ENCODE data around the gene FAM193A.
"Not testable (repeated sequence)": the region's sequence is repeated elsewhere in the genome, so short reads cannot be mapped to it uniquely, and the experiment has no call there.

The FAM193A gene

GRCh38 chr4:2607822-2608221, 71.4 kb downstream of the FAM193A start:
- DNase-seq (ENCODE audit: low read depth in 4 of 4, low spot score in 1 of 4): no peak

DNA sequence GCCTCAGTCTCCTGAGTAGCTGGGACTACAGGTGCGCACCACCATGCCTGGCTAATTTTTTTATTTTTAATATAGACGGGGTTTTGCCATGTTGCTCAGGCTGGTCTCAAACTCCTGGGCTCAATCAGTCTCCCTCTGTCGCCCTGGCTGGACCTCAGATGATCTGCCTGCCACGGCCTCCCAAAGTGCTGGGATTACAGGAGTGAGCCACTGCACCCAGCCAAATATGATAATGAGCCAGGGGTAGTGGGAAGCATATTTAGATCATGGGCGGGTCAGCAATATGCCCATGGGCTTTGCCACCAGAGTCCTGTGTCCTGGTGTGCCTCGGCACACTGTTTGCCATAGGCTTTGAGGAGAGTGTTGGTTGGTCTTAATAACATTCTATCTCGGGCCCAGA, 71.8 kb downstream of the FAM193A start:
- no peak for DNase-seq (ENCODE audit: low read depth in 4 of 4, low spot score in 1 of 4)

DNA sequence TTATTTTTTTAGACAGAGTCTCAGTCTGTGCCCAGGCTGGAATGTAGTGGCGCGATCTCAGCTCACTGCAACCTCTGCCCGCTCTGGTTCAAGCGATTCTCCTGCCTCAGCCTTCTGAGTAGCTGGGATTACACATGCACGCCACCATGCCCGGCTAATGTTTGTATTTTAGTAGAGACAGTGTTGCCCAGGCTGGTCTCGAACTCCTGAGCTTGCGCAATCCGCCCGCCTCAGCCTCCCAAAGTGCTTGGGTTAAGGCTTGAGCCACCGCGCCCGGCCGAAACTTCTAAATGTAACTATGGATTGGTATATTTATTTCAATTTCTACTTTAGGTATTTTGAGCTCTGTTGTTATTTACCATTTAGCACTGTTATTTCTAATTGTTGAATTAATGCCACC, 79.4 kb downstream of the FAM193A start:
- no peak for DNase-seq (ENCODE audit: low read depth in 4 of 4, low spot score in 1 of 4)

- no peak for DNase-seq (ENCODE audit: low read depth in 4 of 4, low spot score in 1 of 4)
Measured at GRCh38 chr4:2617955-2618354, 81.5 kb downstream of the FAM193A start.

DNA sequence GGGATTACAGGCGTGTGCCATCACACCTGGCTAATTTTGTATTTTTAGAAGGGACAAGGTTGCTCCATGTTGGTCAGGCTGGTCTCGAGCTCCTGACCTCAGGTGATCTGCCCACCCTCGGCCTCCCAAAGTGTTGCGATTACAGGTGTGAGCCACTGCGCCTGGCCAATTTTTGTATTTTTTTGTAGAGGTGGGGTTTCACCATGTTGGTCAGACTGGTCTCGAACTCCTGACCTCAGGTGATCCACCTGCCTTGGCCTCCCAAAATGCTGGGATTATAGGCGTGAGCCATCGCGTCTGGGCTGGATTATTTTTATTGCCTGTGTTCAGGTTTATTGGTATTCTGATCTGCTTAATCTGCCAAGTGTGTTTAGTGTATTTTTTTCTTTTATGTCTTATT, 82.3 kb downstream of the FAM193A start:
- not testable (repeated sequence) for DNase-seq (ENCODE audit: low read depth in 4 of 4, low spot score in 1 of 4)

DNA sequence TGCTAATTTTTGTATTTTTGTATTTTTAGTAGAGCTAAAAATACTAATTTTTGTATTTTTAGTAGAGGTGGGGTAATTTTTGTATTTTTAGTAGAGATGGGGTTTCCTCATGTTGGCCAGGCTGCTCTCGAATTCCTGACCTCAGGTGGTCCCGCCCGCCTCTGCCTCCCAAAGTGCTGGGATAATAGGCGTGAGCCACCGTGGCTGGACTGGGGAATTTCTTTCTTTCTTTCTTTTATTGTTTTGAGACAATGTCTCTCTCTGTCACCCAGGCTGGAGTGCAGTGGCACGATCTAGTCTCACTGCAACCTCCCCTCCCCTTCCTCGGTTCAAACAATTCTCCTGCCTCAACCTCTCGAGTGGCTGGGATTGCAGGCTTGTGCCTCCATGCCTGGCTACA, 83.0 kb downstream of the FAM193A start:
- DNase-seq (ENCODE audit: low read depth in 4 of 4, low spot score in 1 of 4): no peak

DNA sequence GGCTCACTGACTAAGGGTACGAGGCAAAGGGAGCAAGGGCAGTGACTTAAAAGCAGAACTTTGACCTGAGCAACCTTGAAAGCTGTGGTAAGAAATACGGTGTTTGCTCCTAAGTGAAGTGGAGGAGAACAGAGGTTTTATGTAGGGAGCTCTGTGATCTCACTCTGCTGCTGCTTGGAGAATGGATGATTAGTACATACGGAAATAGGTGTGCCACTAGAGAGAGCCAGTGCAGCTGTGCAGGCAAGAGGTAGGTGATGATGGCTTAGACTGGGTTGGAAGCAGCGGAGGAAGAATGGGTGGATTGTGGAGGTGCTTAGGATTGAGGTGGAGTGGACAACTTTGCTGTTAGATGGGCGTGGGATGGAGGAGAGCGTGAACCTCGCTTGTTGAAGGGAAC, 85.0 kb downstream of the FAM193A start:
- DNase-seq (ENCODE audit: low read depth in 4 of 4, low spot score in 1 of 4): no peak

- no peak for DNase-seq (ENCODE audit: low read depth in 4 of 4, low spot score in 1 of 4)
Measured at GRCh38 chr4:2623442-2623841, 87.0 kb downstream of the FAM193A start.

- no peak for DNase-seq (ENCODE audit: low read depth in 4 of 4, low spot score in 1 of 4)
Measured at GRCh38 chr4:2624782-2625530, 88.5 kb downstream of the FAM193A start.

DNA sequence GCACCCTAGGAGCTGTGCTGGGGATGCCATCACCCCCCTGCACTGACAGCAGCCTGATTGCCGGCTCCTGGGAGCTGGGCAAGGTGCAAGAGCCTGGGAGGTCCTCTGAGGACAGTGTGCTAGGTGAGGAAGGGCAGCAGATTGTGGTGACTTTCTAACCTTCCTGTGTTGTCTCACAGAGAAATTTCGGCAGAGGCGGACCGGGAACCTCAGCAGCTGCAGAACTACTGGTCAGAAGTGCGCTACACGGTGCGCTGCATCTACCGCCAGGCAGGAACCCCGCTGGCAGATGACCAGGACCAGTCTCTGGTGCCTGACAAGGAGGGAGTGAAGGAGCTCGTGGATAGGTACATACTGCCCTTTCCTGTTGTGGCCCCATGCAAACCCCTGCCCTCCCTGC, 89.8 kb downstream of the FAM193A start:
- DNase-seq (ENCODE audit: low read depth in 4 of 4, low spot score in 1 of 4): no peak

GRCh38 chr4:2630556-2631273, 94.3 kb downstream of the FAM193A start:
- DNase-seq (ENCODE audit: low read depth in 4 of 4, low spot score in 1 of 4): no peak

DNA sequence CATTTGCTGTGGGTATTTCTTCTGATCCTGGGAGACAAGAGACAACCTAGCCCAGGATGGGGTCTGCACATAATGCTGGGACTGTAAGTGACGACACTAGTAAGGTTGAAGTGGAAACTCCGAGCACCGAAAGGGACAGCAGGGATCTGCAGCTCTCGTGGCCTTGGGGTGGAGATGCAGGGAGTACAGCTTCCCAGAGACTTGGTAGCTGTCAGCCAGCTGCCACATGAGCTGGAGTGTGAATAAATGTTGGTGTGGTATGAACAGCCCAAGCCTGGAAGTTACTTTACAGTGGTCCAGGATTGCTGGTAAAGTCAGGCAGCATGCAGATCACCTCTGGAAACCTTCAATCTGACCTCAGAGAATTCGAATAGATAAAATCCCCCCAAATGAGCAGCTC, 97.6 kb downstream of the FAM193A start:
- no peak for DNase-seq (ENCODE audit: low read depth in 4 of 4, low spot score in 1 of 4)

GRCh38 chr4:2636331-2636730, 99.9 kb downstream of the FAM193A start:
- DNase-seq (ENCODE audit: low read depth in 4 of 4, low spot score in 1 of 4): no peak

GRCh38 chr4:2636994-2637393, 100.5 kb downstream of the FAM193A start:
- DNase-seq (ENCODE audit: low read depth in 4 of 4, low spot score in 1 of 4): not testable (repeated sequence)

GRCh38 chr4:2637956-2638552, 101.6 kb downstream of the FAM193A start:
- no peak for DNase-seq (ENCODE audit: low read depth in 4 of 4, low spot score in 1 of 4)

DNA sequence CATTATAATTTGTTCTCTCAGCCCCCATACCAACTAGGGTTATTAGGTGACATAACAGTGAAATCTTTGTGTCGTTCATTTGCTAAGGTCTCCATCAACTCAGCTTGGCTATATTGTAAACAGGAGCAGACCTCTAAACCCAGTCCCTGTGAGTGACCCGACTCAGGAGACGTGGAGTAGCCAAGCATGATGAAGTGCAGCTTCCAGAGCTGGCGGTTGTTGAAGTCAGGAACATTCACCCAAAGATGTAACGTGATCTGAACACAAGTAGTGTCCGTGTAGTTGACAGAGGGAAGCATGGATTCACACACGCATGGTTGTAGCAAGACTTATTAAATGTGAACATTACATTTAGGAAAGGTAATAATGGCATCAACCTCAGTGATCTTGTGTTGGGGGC, 102.3 kb downstream of the FAM193A start:
- DNase-seq (ENCODE audit: low read depth in 4 of 4, low spot score in 1 of 4): no peak

- no peak for DNase-seq (ENCODE audit: low read depth in 4 of 4, low spot score in 1 of 4)
Measured at GRCh38 chr4:2642968-2643367, 106.5 kb downstream of the FAM193A start.

- DNase-seq (ENCODE audit: low read depth in 4 of 4, low spot score in 1 of 4): no peak
Measured at GRCh38 chr4:2643555-2643954, 107.1 kb downstream of the FAM193A start.

GRCh38 chr4:2646396-2647149, 110.1 kb downstream of the FAM193A start:
- DNase-seq (ENCODE audit: low read depth in 4 of 4, low spot score in 1 of 4): no peak

DNA sequence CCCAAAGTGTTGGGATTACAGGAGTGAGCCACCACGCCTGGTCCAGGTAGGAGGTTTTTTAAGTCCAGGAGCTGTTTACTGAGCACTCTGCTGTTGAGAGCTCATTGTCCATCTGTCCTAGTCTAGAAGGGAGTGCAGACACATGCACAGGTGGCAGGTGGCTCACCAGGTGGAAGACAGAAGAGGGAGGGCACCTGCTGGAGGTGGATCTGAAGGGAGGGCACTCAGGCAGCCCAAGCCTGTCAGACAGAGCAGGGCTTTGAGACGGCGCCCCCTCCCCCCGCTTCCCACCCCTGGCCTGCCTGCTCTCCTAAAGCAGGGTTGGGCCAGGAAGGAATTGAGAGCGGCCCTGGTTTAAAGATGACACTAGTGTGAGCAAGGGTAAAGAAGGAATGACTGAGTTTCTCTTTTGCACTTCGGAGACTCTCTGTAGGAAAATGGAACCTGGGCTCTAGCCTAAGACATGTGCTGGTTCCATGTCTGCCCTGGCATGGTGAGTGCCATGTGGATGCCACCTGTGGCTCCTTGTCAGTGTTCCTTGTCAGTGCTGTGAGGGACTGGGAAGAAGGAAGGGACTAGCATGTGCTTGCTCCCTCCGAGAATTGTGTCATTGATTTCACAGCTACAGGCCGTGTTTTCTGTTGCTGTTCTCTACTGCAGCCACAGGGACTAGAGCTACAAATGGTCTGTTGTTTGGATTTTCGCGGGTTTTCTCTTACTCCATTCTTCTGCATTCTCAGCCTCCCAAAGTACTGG, 111.1 kb downstream of the FAM193A start:
- no peak for DNase-seq (ENCODE audit: low read depth in 4 of 4, low spot score in 1 of 4)
